PFSK-1 (cell line): Measurements from ENCODE around the gene IL37.

ENCODE experiments used
- FOXP2 ChIP-seq: optimal IDR thresholded peaks from 2 replicates; pipeline ENCODE3; 2011; ENCODE audit warnings: borderline replicate concordance, control low read depth, inconsistent platforms; ENCODE audit not compliant: insufficient read depth; ENCODE audit errors: extremely low read length, extremely low read depth
- POLR2AphosphoS5 ChIP-seq: IDR thresholded peaks from 2 replicates; pipeline ENCODE4 v1.6.1; 2012; ENCODE audit warnings: low read depth, mild to moderate bottlenecking, control low read depth, low read length, moderate library complexity
- SIN3A ChIP-seq: IDR thresholded peaks from 2 replicates; pipeline ENCODE4 v1.6.1; 2012; ENCODE audit warnings: mild to moderate bottlenecking, low read length, moderate library complexity, borderline replicate concordance; ENCODE audit not compliant: insufficient read depth
- TAF1 ChIP-seq: IDR thresholded peaks from 2 replicates; pipeline ENCODE4 v1.6.1; 2012; ENCODE audit warnings: low read length, control low read depth, borderline replicate concordance; ENCODE audit not compliant: insufficient read depth
- TF ChIP-seq, protein P1 (sequence below), 2 experiments: IDR thresholded peaks; 2 replicates each; pipeline versions ENCODE4 v1.6.1 to v1.8.0; 2011 to 2012; ENCODE audit warnings: low read depth in 2 of 2, low read length in 2 of 2, control low read depth in 1 of 2, inconsistent platforms in 1 of 2, mild to moderate bottlenecking in 1 of 2, moderate library complexity in 1 of 2; ENCODE audit not compliant: insufficient read depth in 1 of 2

The IL37 gene

DNA sequence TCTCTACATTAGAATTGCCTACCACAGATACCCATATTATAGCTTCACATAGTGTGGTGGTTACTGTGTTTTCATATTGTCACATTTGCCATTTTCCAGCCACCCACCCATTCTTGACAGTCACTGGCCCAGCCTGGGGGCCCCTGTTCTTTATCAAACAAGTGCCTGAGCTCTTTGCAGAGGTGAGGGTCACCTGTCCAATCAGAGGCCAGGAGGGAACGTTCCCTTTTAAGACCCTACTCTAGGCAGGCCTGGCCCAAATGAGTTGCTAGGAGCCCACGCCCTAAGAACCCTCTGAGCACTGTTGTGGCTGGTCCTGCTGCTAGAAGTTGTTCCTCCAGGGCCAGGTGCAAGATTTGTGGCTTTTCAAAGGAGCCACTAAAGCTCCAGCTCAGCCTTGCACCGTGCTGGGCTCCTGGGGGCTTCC, 5.2 kb downstream of the IL37 start:
- no peak for TF ChIP-seq POLR2AphosphoS5
- no peak for TF ChIP-seq SIN3A
- TF ChIP-seq FOXP2: no peak

DNA sequence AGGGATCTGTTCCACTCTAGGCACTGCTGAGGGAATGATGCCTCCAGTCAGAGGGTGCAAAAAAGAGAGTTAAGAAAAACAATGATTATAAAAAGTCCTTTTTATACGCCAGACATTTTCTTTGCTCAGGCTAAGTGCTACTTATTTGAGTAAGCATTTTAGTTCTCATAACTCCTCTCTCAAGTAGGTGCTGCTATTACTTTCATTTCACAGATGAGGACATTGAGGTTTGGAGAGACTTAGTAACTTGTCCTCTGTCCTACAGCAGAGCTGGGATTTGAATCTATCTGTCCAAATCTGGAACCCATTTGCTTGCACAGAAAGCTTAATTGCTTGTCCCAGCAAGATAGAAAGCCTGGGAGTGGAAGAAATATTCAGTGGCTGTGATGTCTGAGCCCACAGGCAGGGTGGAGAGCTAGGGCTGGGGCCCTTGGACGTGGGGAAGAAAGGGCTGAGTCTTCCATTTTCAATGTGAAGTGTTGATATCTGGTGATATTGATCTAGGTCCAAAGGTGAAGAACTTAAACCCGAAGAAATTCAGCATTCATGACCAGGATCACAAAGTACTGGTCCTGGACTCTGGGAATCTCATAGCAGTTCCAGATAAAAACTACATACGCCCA, 5.8 kb downstream of the IL37 start:
- TF ChIP-seq FOXP2 (no peak), SIN3A (no peak), TAF1 (no peak), POLR2AphosphoS5 (no peak)
- TF ChIP-seq, protein P1, sequence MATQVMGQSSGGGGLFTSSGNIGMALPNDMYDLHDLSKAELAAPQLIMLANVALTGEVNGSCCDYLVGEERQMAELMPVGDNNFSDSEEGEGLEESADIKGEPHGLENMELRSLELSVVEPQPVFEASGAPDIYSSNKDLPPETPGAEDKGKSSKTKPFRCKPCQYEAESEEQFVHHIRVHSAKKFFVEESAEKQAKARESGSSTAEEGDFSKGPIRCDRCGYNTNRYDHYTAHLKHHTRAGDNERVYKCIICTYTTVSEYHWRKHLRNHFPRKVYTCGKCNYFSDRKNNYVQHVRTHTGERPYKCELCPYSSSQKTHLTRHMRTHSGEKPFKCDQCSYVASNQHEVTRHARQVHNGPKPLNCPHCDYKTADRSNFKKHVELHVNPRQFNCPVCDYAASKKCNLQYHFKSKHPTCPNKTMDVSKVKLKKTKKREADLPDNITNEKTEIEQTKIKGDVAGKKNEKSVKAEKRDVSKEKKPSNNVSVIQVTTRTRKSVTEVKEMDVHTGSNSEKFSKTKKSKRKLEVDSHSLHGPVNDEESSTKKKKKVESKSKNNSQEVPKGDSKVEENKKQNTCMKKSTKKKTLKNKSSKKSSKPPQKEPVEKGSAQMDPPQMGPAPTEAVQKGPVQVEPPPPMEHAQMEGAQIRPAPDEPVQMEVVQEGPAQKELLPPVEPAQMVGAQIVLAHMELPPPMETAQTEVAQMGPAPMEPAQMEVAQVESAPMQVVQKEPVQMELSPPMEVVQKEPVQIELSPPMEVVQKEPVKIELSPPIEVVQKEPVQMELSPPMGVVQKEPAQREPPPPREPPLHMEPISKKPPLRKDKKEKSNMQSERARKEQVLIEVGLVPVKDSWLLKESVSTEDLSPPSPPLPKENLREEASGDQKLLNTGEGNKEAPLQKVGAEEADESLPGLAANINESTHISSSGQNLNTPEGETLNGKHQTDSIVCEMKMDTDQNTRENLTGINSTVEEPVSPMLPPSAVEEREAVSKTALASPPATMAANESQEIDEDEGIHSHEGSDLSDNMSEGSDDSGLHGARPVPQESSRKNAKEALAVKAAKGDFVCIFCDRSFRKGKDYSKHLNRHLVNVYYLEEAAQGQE (IDR thresholded peaks at IDR 0.05; ENCODE audit: insufficient read depth in 1 of 2, low read depth in 2 of 2, low read length in 2 of 2): no peak

DNA sequence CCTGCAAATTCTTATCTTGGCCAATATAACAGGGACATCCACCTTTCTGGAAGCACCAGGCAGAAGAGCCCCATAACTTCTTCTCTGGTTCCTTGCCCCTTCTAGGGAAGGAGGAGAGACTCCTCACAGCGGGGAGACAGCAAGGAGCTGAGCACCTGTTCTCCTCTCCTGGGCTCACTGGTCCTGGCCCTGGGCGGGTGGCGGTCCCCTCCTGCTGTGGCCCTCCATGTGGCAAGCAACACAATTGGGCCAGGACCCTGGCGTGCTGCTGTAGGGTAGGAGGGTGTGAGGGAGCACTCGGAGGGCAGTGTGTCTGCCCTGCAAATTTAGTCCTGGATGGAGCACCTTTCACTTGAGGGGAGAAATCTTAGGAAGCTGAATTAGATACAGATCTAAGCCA, 6.9 kb downstream of the IL37 start:
- TF ChIP-seq POLR2AphosphoS5: no peak
- TF ChIP-seq, protein P1 (IDR thresholded peaks at IDR 0.05; ENCODE audit: insufficient read depth in 1 of 2, low read depth in 2 of 2, low read length in 2 of 2): no peak
- no peak for TF ChIP-seq SIN3A
- no peak for TF ChIP-seq TAF1
- TF ChIP-seq FOXP2: no peak

DNA sequence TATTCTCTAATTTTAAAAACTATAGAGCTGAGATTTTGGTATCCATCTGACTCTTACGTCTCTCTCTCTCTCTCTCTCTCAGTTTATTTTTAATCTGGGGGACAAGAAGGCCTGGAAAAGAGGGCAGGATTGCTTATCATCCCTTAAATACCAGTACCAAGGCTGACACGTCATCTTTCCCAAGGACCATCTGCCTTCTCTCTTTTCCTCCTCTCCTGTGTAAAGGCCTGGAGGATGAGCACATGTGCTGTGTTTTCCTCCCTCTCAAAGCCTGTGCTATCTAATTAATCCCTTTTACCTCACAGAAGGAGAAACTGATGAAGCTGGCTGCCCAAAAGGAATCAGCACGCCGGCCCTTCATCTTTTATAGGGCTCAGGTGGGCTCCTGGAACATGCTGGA, 7.3 kb downstream of the IL37 start:
- TF ChIP-seq TAF1 (no peak), SIN3A (no peak), POLR2AphosphoS5 (no peak), FOXP2 (no peak)
- TF ChIP-seq, protein P1 (IDR thresholded peaks at IDR 0.05; ENCODE audit: insufficient read depth in 1 of 2, low read depth in 2 of 2, low read length in 2 of 2): no peak

DNA sequence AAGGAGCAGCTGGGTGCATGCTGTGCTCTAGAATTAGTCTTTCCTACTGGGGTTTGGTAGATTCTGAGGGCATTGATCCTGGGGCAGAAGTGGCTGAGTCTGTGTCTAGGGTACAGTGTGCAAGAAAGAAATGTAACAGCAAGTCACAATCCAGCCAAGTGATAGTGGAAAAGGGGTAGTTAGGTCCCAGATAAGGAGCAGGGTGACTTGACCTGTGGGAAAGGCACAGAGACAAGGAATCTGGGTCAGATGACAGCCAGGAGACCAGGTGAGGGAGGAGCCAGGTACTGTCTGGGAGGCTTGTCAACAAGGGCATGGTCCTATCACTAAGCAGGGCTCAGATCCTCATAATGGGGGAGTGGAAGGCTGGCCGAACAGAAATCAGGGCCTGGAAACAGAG, 8.1 kb downstream of the IL37 start:
- TF ChIP-seq TAF1 (no peak), FOXP2 (no peak), POLR2AphosphoS5 (no peak), SIN3A (no peak)
- TF ChIP-seq, protein P1 (IDR thresholded peaks at IDR 0.05; ENCODE audit: insufficient read depth in 1 of 2, low read depth in 2 of 2, low read length in 2 of 2): no peak
